Measurements from ENCODE around the gene SNX13.

Gene SNX13

GRCh38 chr7:17903337-17903736 lies 37.0 kb downstream of the SNX13 start:
- CTCF ChIA-PET = interaction anchor here (1.0 kb wide), 1 partner anchor 9 kb away, joined by 3 read pairs; no protein-coding TSS in a partner anchor
- Histone ChIP-seq H3K36me3 (ENCODE audit: control insufficient read depth in 4 of 4, insufficient read depth in 4 of 4, low read length in 3 of 4) (peaks cover 0 to 3% (median 0%) of the 10 kb centered on the region in 4 experiments), H3K4me3 (ENCODE audit: control insufficient read depth in 1 of 7, extremely low read depth in 1 of 7, insufficient read depth in 4 of 7, low read depth in 2 of 7, low read length in 6 of 7) (no peak overlapping the region), H3K27me3 (replicated peaks in 2 of 5; ENCODE audit: control insufficient read depth in 4 of 5, insufficient read depth in 5 of 5, low read length in 4 of 5) (no peaks in the 10 kb centered on the region), H3K27ac (ENCODE audit: insufficient read depth in 1 of 2, low read depth in 1 of 2, low read length in 2 of 2, poor library complexity in 1 of 2, severe bottlenecking in 2 of 2) (no peak overlapping the region), H3K4me1 (ENCODE audit: control extremely low read depth in 1 of 4, control insufficient read depth in 4 of 4, insufficient read depth in 4 of 4, low read length in 3 of 4) (no peaks in the 10 kb centered on the region), H3K9me3 (ENCODE audit: control extremely low read depth in 1 of 5, control insufficient read depth in 4 of 5, insufficient read depth in 2 of 5, low read depth in 1 of 5, low read length in 4 of 5) (no peaks in the 10 kb centered on the region)
- POLR2A ChIA-PET = no interaction called here
- no peak for DNase-seq

- no peaks in the 10 kb centered on the region for H3K4me1 ChIP-seq (ENCODE audit: control extremely low read depth in 1 of 4, control insufficient read depth in 4 of 4, insufficient read depth in 4 of 4, low read length in 3 of 4)
- H3K36me3 ChIP-seq (ENCODE audit: control insufficient read depth in 4 of 4, insufficient read depth in 4 of 4, low read length in 3 of 4) = peaks cover 0 to 3% (median 0%) of the 10 kb centered on the region in 4 experiments
- H3K27ac ChIP-seq (ENCODE audit: insufficient read depth in 1 of 2, low read depth in 1 of 2, low read length in 2 of 2, poor library complexity in 1 of 2, severe bottlenecking in 2 of 2) = no peak overlapping the region
- POLR2A ChIA-PET = no interaction called here
- CTCF ChIA-PET = interaction anchor here (1.0 kb wide), 1 partner anchor 9 kb away, joined by 3 read pairs; no protein-coding TSS in a partner anchor
- H3K27me3 ChIP-seq (replicated peaks in 2 of 5; ENCODE audit: control insufficient read depth in 4 of 5, insufficient read depth in 5 of 5, low read length in 4 of 5) = no peaks in the 10 kb centered on the region
- DNase-seq = no peak
- no peaks in the 10 kb centered on the region for H3K9me3 ChIP-seq (ENCODE audit: control extremely low read depth in 1 of 5, control insufficient read depth in 4 of 5, insufficient read depth in 2 of 5, low read depth in 1 of 5, low read length in 4 of 5)
- WGBS (ENCODE audit: insufficient coverage) = 95% methylated on average over 3 of the region's 5 CpGs
- H3K4me3 ChIP-seq (ENCODE audit: control insufficient read depth in 1 of 7, extremely low read depth in 1 of 7, insufficient read depth in 4 of 7, low read depth in 2 of 7, low read length in 6 of 7) = no peak overlapping the region
Measured at GRCh38 chr7:17902599-17902998, 37.7 kb downstream of the SNX13 start.

DNA sequence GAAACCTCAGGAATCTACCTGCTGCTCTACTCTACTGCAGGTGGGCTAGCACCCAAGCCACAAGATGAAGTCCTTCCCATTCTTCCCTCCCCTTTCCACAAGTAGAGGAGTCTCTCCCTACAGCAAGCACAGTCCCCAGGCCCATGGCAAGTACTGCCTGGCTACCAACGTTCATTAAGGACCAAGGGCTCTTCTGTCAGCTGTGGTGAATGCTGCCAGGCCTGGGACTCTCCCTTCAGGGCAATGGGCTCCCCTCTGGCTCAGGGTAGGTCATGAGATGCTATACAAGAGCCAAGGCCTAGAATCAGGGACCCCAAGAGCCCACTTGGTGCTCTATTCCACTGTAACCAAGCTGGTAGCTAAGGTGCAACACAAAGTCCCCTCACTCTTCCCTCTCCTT lies 39.8 kb downstream of the SNX13 start:
- DNase-seq = no peak
- Histone ChIP-seq H3K27ac (ENCODE audit: insufficient read depth in 1 of 2, low read depth in 1 of 2, low read length in 2 of 2, poor library complexity in 1 of 2, severe bottlenecking in 2 of 2) (no peak overlapping the region), H3K36me3 (ENCODE audit: control insufficient read depth in 4 of 4, insufficient read depth in 4 of 4, low read length in 3 of 4) (peaks cover 0 to 3% (median 0%) of the 10 kb centered on the region in 4 experiments), H3K4me3 (ENCODE audit: control insufficient read depth in 1 of 7, extremely low read depth in 1 of 7, insufficient read depth in 4 of 7, low read depth in 2 of 7, low read length in 6 of 7) (no peak overlapping the region), H3K4me1 (ENCODE audit: control extremely low read depth in 1 of 4, control insufficient read depth in 4 of 4, insufficient read depth in 4 of 4, low read length in 3 of 4) (no peaks in the 10 kb centered on the region), H3K9me3 (ENCODE audit: control extremely low read depth in 1 of 5, control insufficient read depth in 4 of 5, insufficient read depth in 2 of 5, low read depth in 1 of 5, low read length in 4 of 5) (no peaks in the 10 kb centered on the region), H3K27me3 (replicated peaks in 2 of 5; ENCODE audit: control insufficient read depth in 4 of 5, insufficient read depth in 5 of 5, low read length in 4 of 5) (no peaks in the 10 kb centered on the region)
- ChIA-PET POLR2A (no interaction called here), CTCF (no interaction called here)
- 100% methylated on average over 1 of the region's 1 CpG for WGBS (ENCODE audit: insufficient coverage)

- Histone ChIP-seq H3K9me3 (ENCODE audit: control extremely low read depth in 1 of 5, control insufficient read depth in 4 of 5, insufficient read depth in 2 of 5, low read depth in 1 of 5, low read length in 4 of 5) (no peaks in the 10 kb centered on the region), H3K27ac (ENCODE audit: insufficient read depth in 1 of 2, low read depth in 1 of 2, low read length in 2 of 2, poor library complexity in 1 of 2, severe bottlenecking in 2 of 2) (no peak overlapping the region), H3K4me3 (ENCODE audit: control insufficient read depth in 1 of 7, extremely low read depth in 1 of 7, insufficient read depth in 4 of 7, low read depth in 2 of 7, low read length in 6 of 7) (no peak overlapping the region), H3K27me3 (replicated peaks in 2 of 5; ENCODE audit: control insufficient read depth in 4 of 5, insufficient read depth in 5 of 5, low read length in 4 of 5) (no peaks in the 10 kb centered on the region), H3K4me1 (ENCODE audit: control extremely low read depth in 1 of 4, control insufficient read depth in 4 of 4, insufficient read depth in 4 of 4, low read length in 3 of 4) (no peaks in the 10 kb centered on the region), H3K36me3 (ENCODE audit: control insufficient read depth in 4 of 4, insufficient read depth in 4 of 4, low read length in 3 of 4) (peaks cover 0 to 3% (median 0%) of the 10 kb centered on the region in 4 experiments)
- ChIA-PET POLR2A (no interaction called here), CTCF (no interaction called here)
- DNase-seq = no peak
- WGBS (ENCODE audit: insufficient coverage) = no CpG with 5 or more reads among the region's 4 CpGs
Measured at GRCh38 chr7:17898111-17898510, 42.2 kb downstream of the SNX13 start.

GRCh38 chr7:17887286-17887685 lies 53.0 kb downstream of the SNX13 start:
- Histone ChIP-seq H3K27me3 (replicated peaks in 2 of 5; ENCODE audit: control insufficient read depth in 4 of 5, insufficient read depth in 5 of 5, low read length in 4 of 5) (no peaks in the 10 kb centered on the region), H3K4me1 (ENCODE audit: control extremely low read depth in 1 of 4, control insufficient read depth in 4 of 4, insufficient read depth in 4 of 4, low read length in 3 of 4) (no peaks in the 10 kb centered on the region), H3K4me3 (ENCODE audit: control insufficient read depth in 1 of 7, extremely low read depth in 1 of 7, insufficient read depth in 4 of 7, low read depth in 2 of 7, low read length in 6 of 7) (no peak overlapping the region), H3K9me3 (ENCODE audit: control extremely low read depth in 1 of 5, control insufficient read depth in 4 of 5, insufficient read depth in 2 of 5, low read depth in 1 of 5, low read length in 4 of 5) (no peaks in the 10 kb centered on the region), H3K27ac (ENCODE audit: insufficient read depth in 1 of 2, low read depth in 1 of 2, low read length in 2 of 2, poor library complexity in 1 of 2, severe bottlenecking in 2 of 2) (no peak overlapping the region), H3K36me3 (ENCODE audit: control insufficient read depth in 4 of 4, insufficient read depth in 4 of 4, low read length in 3 of 4) (peaks cover 8 to 37% (median 21%) of the 10 kb centered on the region in 4 experiments)
- no CpG with 5 or more reads among the region's 2 CpGs for whole genome bisulfite sequencing (ENCODE audit: insufficient coverage)
- ChIA-PET POLR2A (no interaction called here), CTCF (interaction anchor here (0.6 kb wide), 2 partner anchors 45 to 60 kb away, joined by 3 read pairs; no protein-coding TSS in a partner anchor)
- DNase-seq = no peak

GRCh38 chr7:17882685-17883084 lies 57.6 kb downstream of the SNX13 start:
- WGBS (ENCODE audit: insufficient coverage) = 100% methylated on average over 5 of the region's 6 CpGs
- Histone ChIP-seq H3K27me3 (replicated peaks in 2 of 5; ENCODE audit: control insufficient read depth in 4 of 5, insufficient read depth in 5 of 5, low read length in 4 of 5) (no peaks in the 10 kb centered on the region), H3K36me3 (ENCODE audit: control insufficient read depth in 4 of 4, insufficient read depth in 4 of 4, low read length in 3 of 4) (peaks cover 3 to 27% (median 16%) of the 10 kb centered on the region in 4 experiments), H3K4me3 (ENCODE audit: control insufficient read depth in 1 of 7, extremely low read depth in 1 of 7, insufficient read depth in 4 of 7, low read depth in 2 of 7, low read length in 6 of 7) (no peak overlapping the region), H3K27ac (ENCODE audit: insufficient read depth in 1 of 2, low read depth in 1 of 2, low read length in 2 of 2, poor library complexity in 1 of 2, severe bottlenecking in 2 of 2) (no peak overlapping the region), H3K4me1 (ENCODE audit: control extremely low read depth in 1 of 4, control insufficient read depth in 4 of 4, insufficient read depth in 4 of 4, low read length in 3 of 4) (no peaks in the 10 kb centered on the region), H3K9me3 (ENCODE audit: control extremely low read depth in 1 of 5, control insufficient read depth in 4 of 5, insufficient read depth in 2 of 5, low read depth in 1 of 5, low read length in 4 of 5) (no peaks in the 10 kb centered on the region)
- ChIA-PET POLR2A (no interaction called here), CTCF (no interaction called here)
- DNase-seq = no peak

DNA sequence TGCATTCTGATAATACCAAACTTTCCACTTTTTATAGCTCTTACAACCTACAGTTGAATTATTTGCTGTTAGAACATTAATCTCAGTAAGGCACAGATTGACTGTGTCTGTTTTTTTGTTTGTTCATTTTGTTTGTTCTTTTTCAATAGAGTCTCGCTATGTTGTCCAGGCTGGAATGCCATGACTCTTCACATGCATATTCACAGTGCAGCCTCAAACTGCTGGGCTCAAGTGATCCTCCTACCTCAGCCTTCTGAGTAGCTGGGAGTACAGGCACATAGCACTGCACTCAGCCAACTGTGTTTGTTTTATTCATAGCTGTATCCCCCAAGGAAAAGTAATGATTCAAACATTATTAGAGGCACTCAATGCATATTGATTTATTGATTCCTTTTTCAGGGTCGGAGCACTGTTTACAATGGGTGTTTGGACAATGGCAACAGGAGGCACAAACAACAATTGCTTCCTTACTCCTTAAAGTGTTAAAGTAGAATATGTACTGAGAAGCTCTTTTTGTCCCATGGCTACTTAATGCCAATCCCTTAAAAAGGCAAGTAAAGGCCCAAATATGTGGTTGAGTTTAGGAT lies 61.1 kb downstream of the SNX13 start:
- no peak overlapping the region for H3K27ac ChIP-seq (ENCODE audit: insufficient read depth in 1 of 2, low read depth in 1 of 2, low read length in 2 of 2, poor library complexity in 1 of 2, severe bottlenecking in 2 of 2)
- DNase-seq = no peak
- CTCF ChIA-PET = interaction anchor here (0.9 to 1.3 kb wide), 2 partner anchors 9 to 199 kb away, joined by 3 to 4 read pairs; no protein-coding TSS in a partner anchor
- no CpG with 5 or more reads among the region's 2 CpGs for WGBS (ENCODE audit: insufficient coverage)
- no peaks in the 10 kb centered on the region for H3K27me3 ChIP-seq (replicated peaks in 2 of 5; ENCODE audit: control insufficient read depth in 4 of 5, insufficient read depth in 5 of 5, low read length in 4 of 5)
- POLR2A ChIA-PET = no interaction called here
- no peak overlapping the region for H3K4me3 ChIP-seq (ENCODE audit: control insufficient read depth in 1 of 7, extremely low read depth in 1 of 7, insufficient read depth in 4 of 7, low read depth in 2 of 7, low read length in 6 of 7)
- no peaks in the 10 kb centered on the region for H3K9me3 ChIP-seq (ENCODE audit: control extremely low read depth in 1 of 5, control insufficient read depth in 4 of 5, insufficient read depth in 2 of 5, low read depth in 1 of 5, low read length in 4 of 5)
- H3K36me3 ChIP-seq (ENCODE audit: control insufficient read depth in 4 of 4, insufficient read depth in 4 of 4, low read length in 3 of 4) = peaks cover 5 to 17% (median 6%) of the 10 kb centered on the region in 4 experiments
- H3K4me1 ChIP-seq (ENCODE audit: control extremely low read depth in 1 of 4, control insufficient read depth in 4 of 4, insufficient read depth in 4 of 4, low read length in 3 of 4) = no peaks in the 10 kb centered on the region

Data from common myeloid progenitor, CD34-positive (primary cell).